Endodermal cell (in vitro differentiated cells): ENCODE data around the gene RPS6KA4. TPM values are rescaled to one million over a fixed set of nuclear protein-coding genes. Genes with fewer than 3 reads are reported as not detected.

ENCODE experiments used
- DNase-seq: peaks from one replicate; pipeline ENCODE4 v3.0.0-alpha.2; 2017
- H3K27ac ChIP-seq: 2 replicates; pipeline ENCODE4 v1.5.1; 2013; ENCODE audit warnings: mild to moderate bottlenecking, low read depth, low read length, moderate library complexity
- H3K27me3 ChIP-seq: 2 replicates; pipeline ENCODE4 v1.6.1; 2013; ENCODE audit warnings: mild to moderate bottlenecking, low read length, moderate library complexity; ENCODE audit not compliant: insufficient read depth, control insufficient read depth, poor library complexity, severe bottlenecking
- H3K36me3 ChIP-seq: 2 replicates; pipeline ENCODE4 v1.7.0; 2013; ENCODE audit warnings: mild to moderate bottlenecking, low read length, moderate library complexity; ENCODE audit not compliant: control insufficient read depth, insufficient read depth
- H3K4me1 ChIP-seq: one replicate; pipeline ENCODE4 v1.7.0; 2013; ENCODE audit warnings: low read length; ENCODE audit not compliant: control insufficient read depth, insufficient read depth
- H3K4me3 ChIP-seq: 2 replicates; pipeline ENCODE4 v1.5.1; 2013; ENCODE audit warnings: mild to moderate bottlenecking, low read length, moderate library complexity
- H3K9ac ChIP-seq: 2 replicates; pipeline ENCODE4 v1.6.1; 2013; ENCODE audit warnings: mild to moderate bottlenecking, low read length, moderate library complexity; ENCODE audit not compliant: poor library complexity, severe bottlenecking; ENCODE audit errors: extremely low read depth
- H3K9me3 ChIP-seq: 2 replicates; pipeline ENCODE4 v1.6.1; 2013; ENCODE audit warnings: mild to moderate bottlenecking, low read length, moderate library complexity; ENCODE audit not compliant: control insufficient read depth
- H3K27ac Mint-ChIP-seq: 2 replicates; pipeline ENCODE4 v1.8.0; 2020; ENCODE audit warnings: mixed read lengths
- H3K27me3 Mint-ChIP-seq: 2 replicates; pipeline ENCODE4 v1.8.0; 2021; ENCODE audit warnings: mild to moderate bottlenecking, mixed read lengths; ENCODE audit not compliant: insufficient read depth
- H3K36me3 Mint-ChIP-seq: 2 replicates; pipeline ENCODE4 v1.8.0; 2020; ENCODE audit warnings: low read depth, mixed read lengths
- H3K4me1 Mint-ChIP-seq: 2 replicates; pipeline ENCODE4 v1.8.0; 2020; ENCODE audit warnings: mixed read lengths
- H3K4me3 Mint-ChIP-seq: 2 replicates; pipeline ENCODE4 v1.8.0; 2020; ENCODE audit warnings: mild to moderate bottlenecking, moderate library complexity, mixed read lengths
- H3K9me3 Mint-ChIP-seq: 2 replicates; pipeline ENCODE4 v1.8.0; 2020; ENCODE audit warnings: mild to moderate bottlenecking, mixed read lengths
- WGBS, 2 experiments: methylation state at CpG; one replicate each; pipeline versions ENCODE4 v1.1.5 to v1.1.7; 2013; ENCODE audit warnings: missing lambda C conversion rate in 2 of 2, mixed read lengths in 1 of 2; ENCODE audit not compliant: insufficient coverage in 1 of 2, insufficient read length in 1 of 2; 5-methylcytosine and 5-hydroxymethylcytosine counted together
- total RNA-seq, 2 donors: library from RNA; stranded (reverse); fragmentation: NEBNext Ultra II Directional in 1 of 2; extraction: Animal tissue kit (Norgen Biotek cat#: 25700) in 1 of 2; gene quantifications; 2 replicates in 1 of 2; 3 replicates in 1 of 2; pipeline ENCODE4 v1.2.1, GENCODE V29; 2021
- TF ChIP-seq, protein P1 (sequence below): fragments of 200-600 bp; sonication (generic); conservative IDR thresholded peaks from 2 replicates; pipeline ENCODE4 v1.5.0; 2021; ENCODE audit warnings: antibody characterized with exemption, mild to moderate bottlenecking

RPS6KA4 gene
- total RNA-seq, 2 donors from 2014 or later: 13.5 to 14.5 TPM

DNA sequence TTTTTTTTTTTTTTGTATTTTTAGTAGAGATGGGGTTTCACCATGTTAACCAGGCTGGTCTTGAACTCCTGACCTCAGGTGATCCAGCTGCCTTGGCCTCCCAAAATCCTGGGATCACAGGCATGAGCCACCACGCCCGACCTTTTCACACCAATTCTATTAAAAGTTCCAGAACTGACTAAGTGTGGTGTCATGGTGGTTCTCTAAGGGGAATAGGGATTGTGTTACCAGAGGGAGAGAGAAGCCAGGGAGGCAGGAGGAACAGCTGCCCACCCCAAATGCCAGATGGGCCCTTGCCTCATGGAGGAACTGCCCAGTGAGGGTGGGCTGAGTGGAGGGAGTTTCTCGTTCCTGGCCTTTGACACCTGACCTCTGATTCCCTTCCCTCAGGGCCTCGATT is 5.9 kb downstream of the RPS6KA4 start:
- no peak overlapping the region for H3K27ac Mint-ChIP-seq
- TF ChIP-seq, protein P1, sequence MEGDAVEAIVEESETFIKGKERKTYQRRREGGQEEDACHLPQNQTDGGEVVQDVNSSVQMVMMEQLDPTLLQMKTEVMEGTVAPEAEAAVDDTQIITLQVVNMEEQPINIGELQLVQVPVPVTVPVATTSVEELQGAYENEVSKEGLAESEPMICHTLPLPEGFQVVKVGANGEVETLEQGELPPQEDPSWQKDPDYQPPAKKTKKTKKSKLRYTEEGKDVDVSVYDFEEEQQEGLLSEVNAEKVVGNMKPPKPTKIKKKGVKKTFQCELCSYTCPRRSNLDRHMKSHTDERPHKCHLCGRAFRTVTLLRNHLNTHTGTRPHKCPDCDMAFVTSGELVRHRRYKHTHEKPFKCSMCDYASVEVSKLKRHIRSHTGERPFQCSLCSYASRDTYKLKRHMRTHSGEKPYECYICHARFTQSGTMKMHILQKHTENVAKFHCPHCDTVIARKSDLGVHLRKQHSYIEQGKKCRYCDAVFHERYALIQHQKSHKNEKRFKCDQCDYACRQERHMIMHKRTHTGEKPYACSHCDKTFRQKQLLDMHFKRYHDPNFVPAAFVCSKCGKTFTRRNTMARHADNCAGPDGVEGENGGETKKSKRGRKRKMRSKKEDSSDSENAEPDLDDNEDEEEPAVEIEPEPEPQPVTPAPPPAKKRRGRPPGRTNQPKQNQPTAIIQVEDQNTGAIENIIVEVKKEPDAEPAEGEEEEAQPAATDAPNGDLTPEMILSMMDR: no peak
- H3K9me3 Mint-ChIP-seq: no peaks in the 10 kb centered on the region
- no peak for DNase-seq
- Histone ChIP-seq H3K9ac (no peak overlapping the region), H3K4me1 (no peaks in the 10 kb centered on the region), H3K27ac (no peak overlapping the region), H3K4me3 (no peak overlapping the region), H3K9me3 (no peaks in the 10 kb centered on the region), H3K27me3 (no peaks in the 10 kb centered on the region), H3K36me3 (peaks cover 55% of the 10 kb centered on the region)
- H3K4me3 Mint-ChIP-seq: no peak overlapping the region
- peaks cover 2% of the 10 kb centered on the region for H3K4me1 Mint-ChIP-seq
- H3K27me3 Mint-ChIP-seq: no peaks in the 10 kb centered on the region
- H3K36me3 Mint-ChIP-seq: peaks cover 66% of the 10 kb centered on the region
- WGBS, 2 experiments: 88% methylated on average over 4 of the region's 4 CpGs; no CpG with 5 or more reads in 1 of the 2 experiments

DNA sequence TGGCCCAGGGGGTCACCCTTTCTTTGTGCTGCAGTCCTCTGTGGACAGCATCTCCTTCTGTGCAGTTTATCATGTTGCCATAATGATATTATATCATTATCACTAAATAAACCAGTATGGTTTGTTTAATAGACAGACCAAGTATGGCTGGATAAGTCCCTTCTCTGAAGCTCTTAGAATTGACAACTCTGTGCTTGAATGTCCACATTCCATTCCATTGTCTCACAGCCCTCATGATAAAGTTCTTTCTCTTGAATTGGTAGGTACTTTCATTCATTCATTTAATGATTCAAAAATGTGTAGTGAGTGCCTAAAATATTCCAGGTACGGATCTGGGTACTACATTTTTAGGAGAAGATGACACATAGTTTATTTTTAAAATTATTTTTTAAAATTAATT is 7.8 kb downstream of the RPS6KA4 start:
- no peak overlapping the region for H3K4me3 Mint-ChIP-seq
- Histone ChIP-seq H3K9me3 (no peaks in the 10 kb centered on the region), H3K4me3 (no peak overlapping the region), H3K4me1 (no peaks in the 10 kb centered on the region), H3K27ac (no peak overlapping the region), H3K27me3 (no peaks in the 10 kb centered on the region), H3K36me3 (peaks cover 50% of the 10 kb centered on the region), H3K9ac (no peak overlapping the region)
- no peak overlapping the region for H3K27ac Mint-ChIP-seq
- peaks cover 67% of the 10 kb centered on the region for H3K36me3 Mint-ChIP-seq
- no peaks in the 10 kb centered on the region for H3K27me3 Mint-ChIP-seq
- WGBS, 2 experiments: no CpG with 5 or more reads among the region's 1 CpG
- no peaks in the 10 kb centered on the region for H3K4me1 Mint-ChIP-seq
- no peaks in the 10 kb centered on the region for H3K9me3 Mint-ChIP-seq
- no peak for DNase-seq
- TF ChIP-seq, protein P1: no peak

- H3K36me3 Mint-ChIP-seq: peaks cover 53% of the 10 kb centered on the region
- Histone ChIP-seq H3K4me1 (no peaks in the 10 kb centered on the region), H3K27me3 (no peaks in the 10 kb centered on the region), H3K9me3 (no peaks in the 10 kb centered on the region), H3K9ac (no peak overlapping the region), H3K4me3 (no peak overlapping the region), H3K36me3 (peaks cover 38% of the 10 kb centered on the region), H3K27ac (no peak overlapping the region)
- H3K4me3 Mint-ChIP-seq: no peak overlapping the region
- peak; percentile 57 for DNase-seq
- H3K9me3 Mint-ChIP-seq: no peaks in the 10 kb centered on the region
- H3K4me1 Mint-ChIP-seq: no peaks in the 10 kb centered on the region
- WGBS, 2 experiments: 96 to 99% methylated on average over 25 to 46 of the region's 46 CpGs
- TF ChIP-seq, protein P1: no peak
- no peaks in the 10 kb centered on the region for H3K27me3 Mint-ChIP-seq
- H3K27ac Mint-ChIP-seq: no peak overlapping the region
Observed at GRCh38 chr11:64367931-64368672, 9.1 kb downstream of the RPS6KA4 start.
